Natural killer cell (primary cell): ENCODE data around the gene GYPC. TPM values are rescaled to one million over a fixed set of nuclear protein-coding genes. Genes with fewer than 3 reads are reported as not detected.
"Not testable (repeated sequence)": the region's sequence is repeated elsewhere in the genome, so short reads cannot be mapped to it uniquely, and the experiment has no call there.

Source experiments
- ATAC-seq, 3 donors: fragments of 150-1000 bp in 2 of 3; fragments of 200-7000 bp in 1 of 3; cut with Tn5 transposase; 1 replicate in 1 of 3; 2 replicates in 2 of 3; pipeline ENCODE4 v1.10.0; 2021; ENCODE audit warnings: mild to moderate bottlenecking in 2 of 3, moderate library complexity in 2 of 3
- DNase-seq, 2 donors: peaks; one replicate each; pipeline versions ENCODE4 v3.0.0 to v3.0.0-alpha.2; 2013 to 2021; ENCODE audit warnings: mixed read lengths in 1 of 2
- H3K27ac ChIP-seq: one replicate; pipeline ENCODE4 v1.5.1; 2013; ENCODE audit warnings: mild to moderate bottlenecking, low read length
- H3K27me3 ChIP-seq: one replicate; pipeline ENCODE4 v1.6.1; 2013; ENCODE audit warnings: low read length; ENCODE audit not compliant: control insufficient read depth, insufficient read depth
- H3K36me3 ChIP-seq: one replicate; pipeline ENCODE4 v1.6.1; 2013; ENCODE audit warnings: low read length; ENCODE audit not compliant: control insufficient read depth, insufficient read depth
- H3K4me1 ChIP-seq: one replicate; pipeline ENCODE4 v1.6.1; 2013; ENCODE audit warnings: low read length; ENCODE audit not compliant: control insufficient read depth, insufficient read depth
- H3K4me3 ChIP-seq: one replicate; pipeline ENCODE4 v1.5.1; 2013; ENCODE audit warnings: low read length
- H3K9me3 ChIP-seq: one replicate; pipeline ENCODE4 v1.6.1; 2013; ENCODE audit warnings: low read length; ENCODE audit not compliant: control insufficient read depth, insufficient read depth
- H3K27ac Mint-ChIP-seq, 2 donors: one replicate each; pipeline ENCODE4 v1.8.0; 2022; ENCODE audit warnings: mild to moderate bottlenecking in 2 of 2, mixed read lengths in 2 of 2, moderate library complexity in 1 of 2
- H3K27me3 Mint-ChIP-seq, 2 donors: one replicate each; pipeline ENCODE4 v1.8.0; 2022; ENCODE audit warnings: low read depth in 2 of 2, mixed read lengths in 2 of 2
- H3K36me3 Mint-ChIP-seq: one replicate; pipeline ENCODE4 v1.8.0; 2022; ENCODE audit warnings: mixed read lengths
- H3K4me1 Mint-ChIP-seq, 2 donors: one replicate each; pipeline ENCODE4 v1.8.0; 2022; ENCODE audit warnings: mixed read lengths in 2 of 2
- H3K4me3 Mint-ChIP-seq: one replicate; pipeline ENCODE4 v1.8.0; 2022; ENCODE audit warnings: mild to moderate bottlenecking, moderate library complexity, mixed read lengths
- H3K9me3 Mint-ChIP-seq, 2 donors: one replicate each; pipeline ENCODE4 v1.8.0; 2022; ENCODE audit warnings: mixed read lengths in 2 of 2
- WGBS: methylation state at CpG from one replicate; pipeline ENCODE4 v1.1.7; 2013; ENCODE audit warnings: missing lambda C conversion rate; ENCODE audit not compliant: insufficient coverage; 5-methylcytosine and 5-hydroxymethylcytosine counted together
- intact Hi-C: fragments of 100-400 bp; cut with micrococcal nuclease; formaldehyde crosslinking; loops from one replicate; pipeline ENCODE4 v1.14.2; 2022
- total RNA-seq, 4 donors: library from RNA; stranded (reverse); fragments of 120-200 nt in 1 of 4; gene quantifications; one replicate each; pipeline versions ENCODE4 v1.2.3 to v1.2.4, GENCODE V29; 2013 to 2022
- TF ChIP-seq, protein P1 (sequence below): fragments of 200-600 bp; IDR thresholded peaks from one replicate; pipeline ENCODE4 v1.8.0; 2022; ENCODE audit warnings: antibody characterized with exemption

GYPC gene
- total RNA-seq, 3 donors from 2014 or later (not counting 1 experiment from before 2014, with no cell fraction given), result 74.2 to 92.3 (median 78.7) TPM

DNA sequence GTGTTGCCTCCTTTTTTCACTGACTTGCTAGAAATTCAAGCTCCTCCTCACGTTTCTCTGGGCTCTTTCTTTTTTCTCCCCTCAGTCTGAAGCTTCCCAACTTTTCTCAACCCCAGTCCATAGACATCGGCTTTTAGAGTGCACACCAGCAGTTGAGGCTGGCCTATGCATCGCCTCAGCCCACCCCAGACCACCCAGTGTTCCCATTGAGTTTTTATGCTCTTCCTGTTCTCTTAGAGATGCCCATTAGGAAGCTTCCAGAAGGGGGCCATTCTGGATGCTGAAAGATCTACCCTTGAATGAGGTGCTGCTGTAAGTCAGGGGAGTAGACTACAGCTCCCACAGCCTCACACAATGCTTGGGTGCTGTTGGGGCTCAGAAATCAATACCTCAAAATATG is 12.0 kb upstream of the GYPC start:
- Mint-ChIP-seq H3K4me3 (no peak overlapping the region), H3K4me1 (no peaks in the 10 kb centered on the region), H3K9me3 (no peaks in the 10 kb centered on the region), H3K36me3 (no peaks in the 10 kb centered on the region), H3K27me3 (peaks cover 5 to 7% of the 10 kb centered on the region in 2 donors), H3K27ac (no peak overlapping the region)
- WGBS, result 87% methylated on average over 3 of the region's 3 CpGs
- peak overlapping the region; percentile 18 for H3K27ac ChIP-seq
- H3K4me1 ChIP-seq, result peaks cover 4% of the 10 kb centered on the region
- DNase-seq (no peak), ATAC-seq (no peak)
- intact Hi-C loops, result no loop called here
- H3K27me3 ChIP-seq, result no peaks in the 10 kb centered on the region
- TF ChIP-seq, protein P1, sequence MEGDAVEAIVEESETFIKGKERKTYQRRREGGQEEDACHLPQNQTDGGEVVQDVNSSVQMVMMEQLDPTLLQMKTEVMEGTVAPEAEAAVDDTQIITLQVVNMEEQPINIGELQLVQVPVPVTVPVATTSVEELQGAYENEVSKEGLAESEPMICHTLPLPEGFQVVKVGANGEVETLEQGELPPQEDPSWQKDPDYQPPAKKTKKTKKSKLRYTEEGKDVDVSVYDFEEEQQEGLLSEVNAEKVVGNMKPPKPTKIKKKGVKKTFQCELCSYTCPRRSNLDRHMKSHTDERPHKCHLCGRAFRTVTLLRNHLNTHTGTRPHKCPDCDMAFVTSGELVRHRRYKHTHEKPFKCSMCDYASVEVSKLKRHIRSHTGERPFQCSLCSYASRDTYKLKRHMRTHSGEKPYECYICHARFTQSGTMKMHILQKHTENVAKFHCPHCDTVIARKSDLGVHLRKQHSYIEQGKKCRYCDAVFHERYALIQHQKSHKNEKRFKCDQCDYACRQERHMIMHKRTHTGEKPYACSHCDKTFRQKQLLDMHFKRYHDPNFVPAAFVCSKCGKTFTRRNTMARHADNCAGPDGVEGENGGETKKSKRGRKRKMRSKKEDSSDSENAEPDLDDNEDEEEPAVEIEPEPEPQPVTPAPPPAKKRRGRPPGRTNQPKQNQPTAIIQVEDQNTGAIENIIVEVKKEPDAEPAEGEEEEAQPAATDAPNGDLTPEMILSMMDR, result no peak
- H3K9me3 ChIP-seq, result no peaks in the 10 kb centered on the region
- no peaks in the 10 kb centered on the region for H3K36me3 ChIP-seq
- H3K4me3 ChIP-seq, result no peak overlapping the region

DNA sequence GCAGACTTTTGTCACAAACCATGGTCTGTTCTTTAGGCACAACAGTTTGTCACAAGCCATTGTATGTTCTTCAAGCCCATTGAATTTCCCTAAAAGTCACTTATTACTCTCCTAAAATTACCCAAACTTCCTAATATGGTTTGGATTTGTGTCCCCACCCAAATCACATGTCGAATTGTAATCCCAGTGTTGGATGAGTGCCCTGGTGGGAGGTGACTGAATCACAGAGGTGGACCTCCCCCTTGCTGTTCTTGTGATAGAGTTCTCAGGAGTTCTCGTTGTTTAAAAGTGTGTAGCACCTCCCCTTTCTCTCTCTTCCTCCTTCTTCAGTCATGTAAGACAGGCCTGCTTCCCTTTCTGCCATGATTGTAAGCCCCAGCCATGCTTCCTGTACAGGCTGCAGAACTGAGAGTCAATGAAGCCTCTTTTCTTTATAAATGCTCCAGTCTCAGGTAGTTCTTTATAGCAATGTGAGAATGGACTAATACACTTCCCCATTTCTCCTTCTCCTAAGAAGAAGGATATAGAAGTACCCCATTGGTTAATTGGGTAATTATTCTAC is 11.2 kb upstream of the GYPC start:
- ATAC-seq (no peak), DNase-seq (no peak)
- H3K4me1 Mint-ChIP-seq, result no peaks in the 10 kb centered on the region
- no peak overlapping the region for H3K27ac Mint-ChIP-seq
- Histone ChIP-seq H3K4me3 (no peak overlapping the region), H3K27me3 (no peaks in the 10 kb centered on the region), H3K36me3 (no peaks in the 10 kb centered on the region), H3K9me3 (no peaks in the 10 kb centered on the region), H3K4me1 (peaks cover 4% of the 10 kb centered on the region), H3K27ac (peak overlapping the region; percentile 18)
- H3K36me3 Mint-ChIP-seq, result no peaks in the 10 kb centered on the region
- intact Hi-C loops, result no loop called here
- H3K9me3 Mint-ChIP-seq, result no peaks in the 10 kb centered on the region
- TF ChIP-seq, protein P1, result no peak
- no peak overlapping the region for H3K4me3 Mint-ChIP-seq
- peaks cover 5 to 7% of the 10 kb centered on the region in 2 donors for H3K27me3 Mint-ChIP-seq
- WGBS, result no CpG with 5 or more reads among the region's 2 CpGs

GRCh38 chr2:126645211-126645618 is 10.7 kb upstream of the GYPC start:
- Mint-ChIP-seq H3K4me3 (no peak overlapping the region), H3K36me3 (no peaks in the 10 kb centered on the region), H3K27me3 (peaks cover 5 to 7% of the 10 kb centered on the region in 2 donors), H3K9me3 (no peaks in the 10 kb centered on the region), H3K4me1 (no peaks in the 10 kb centered on the region), H3K27ac (no peak overlapping the region)
- H3K36me3 ChIP-seq, result no peaks in the 10 kb centered on the region
- no peak overlapping the region for H3K4me3 ChIP-seq
- H3K4me1 ChIP-seq, result peaks cover 4% of the 10 kb centered on the region
- TF ChIP-seq, protein P1, result no peak
- H3K27me3 ChIP-seq, result no peaks in the 10 kb centered on the region
- WGBS, result 94% methylated on average over 1 of the region's 1 CpG
- H3K9me3 ChIP-seq, result no peaks in the 10 kb centered on the region
- no peak overlapping the region for H3K27ac ChIP-seq
- intact Hi-C loops, result no loop called here
- ATAC-seq (no peak), DNase-seq (no peak)

- Mint-ChIP-seq H3K4me1 (no peaks in the 10 kb centered on the region), H3K27me3 (peaks cover 5 to 7% of the 10 kb centered on the region in 2 donors), H3K4me3 (no peak overlapping the region), H3K27ac (no peak overlapping the region), H3K36me3 (no peaks in the 10 kb centered on the region), H3K9me3 (no peaks in the 10 kb centered on the region)
- ATAC-seq (no peak), DNase-seq (no peak)
- TF ChIP-seq, protein P1, result no peak
- no peaks in the 10 kb centered on the region for H3K36me3 ChIP-seq
- H3K9me3 ChIP-seq, result no peaks in the 10 kb centered on the region
- peaks cover 4% of the 10 kb centered on the region for H3K4me1 ChIP-seq
- no peak overlapping the region for H3K27ac ChIP-seq
- intact Hi-C loops, result no loop called here
- no peaks in the 10 kb centered on the region for H3K27me3 ChIP-seq
- no peak overlapping the region for H3K4me3 ChIP-seq
- WGBS, result 95% methylated on average over 3 of the region's 3 CpGs
Measured at GRCh38 chr2:126646026-126646425, 9.9 kb upstream of the GYPC start.

DNA sequence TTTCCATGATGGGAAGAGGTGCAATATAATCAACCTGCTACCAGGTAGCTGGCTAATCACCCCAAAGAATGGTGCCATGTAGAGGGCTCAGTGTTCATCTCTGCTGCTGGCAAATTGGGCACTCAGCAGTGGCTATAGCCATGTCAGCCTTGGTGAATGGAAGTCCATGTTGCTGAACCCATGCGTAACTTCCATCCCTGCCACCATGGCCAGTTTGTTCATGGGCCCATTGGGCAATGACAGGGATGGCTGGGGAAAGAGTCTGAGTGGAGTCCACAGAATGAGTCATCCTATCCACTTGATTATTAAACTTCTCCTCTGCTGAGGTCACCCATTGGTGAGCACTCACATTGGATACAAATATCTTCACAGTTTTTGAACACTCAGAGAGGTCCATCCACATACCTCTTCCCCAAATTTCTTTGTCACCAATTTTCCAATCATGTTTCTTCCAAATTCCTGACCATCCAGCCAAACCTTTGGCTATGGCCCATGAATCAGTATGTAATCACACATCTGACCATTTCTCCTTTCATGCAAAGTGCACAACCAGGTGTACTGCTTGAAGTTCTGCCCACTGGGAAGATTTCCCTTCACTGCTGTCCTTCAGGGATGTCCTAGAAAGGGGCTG is 8.1 kb upstream of the GYPC start:
- H3K4me1 Mint-ChIP-seq, intact Hi-C loops, H3K9me3 ChIP-seq, H3K36me3 Mint-ChIP-seq, H3K36me3 ChIP-seq, H3K9me3 Mint-ChIP-seq, DNase-seq, H3K4me3 ChIP-seq, H3K27me3 ChIP-seq, H3K27ac Mint-ChIP-seq, H3K27me3 Mint-ChIP-seq, H3K27ac ChIP-seq, H3K4me3 Mint-ChIP-seq, H3K4me1 ChIP-seq, ATAC-seq: not testable (repeated sequence)
- WGBS, result 60% methylated on average over 1 of the region's 1 CpG
